Stimulated activated CD8-positive, alpha-beta memory T cell treated with anti-CD3 and anti-CD28 coated beads, Interleukin-12 subunit alpha, Interleukin-12 subunit beta, amount 100 ng/mL, for 4 hours (primary cell): Measurements from ENCODE around the gene LAIR1.
"Not testable (repeated sequence)": the region's sequence is repeated elsewhere in the genome, so short reads cannot be mapped to it uniquely, and the experiment has no call there.

Experiments used
- DNase-seq: peaks from one replicate; pipeline ENCODE4 v3.0.0-alpha.2; 2020; ENCODE audit warnings: low read depth

Gene LAIR1

DNA sequence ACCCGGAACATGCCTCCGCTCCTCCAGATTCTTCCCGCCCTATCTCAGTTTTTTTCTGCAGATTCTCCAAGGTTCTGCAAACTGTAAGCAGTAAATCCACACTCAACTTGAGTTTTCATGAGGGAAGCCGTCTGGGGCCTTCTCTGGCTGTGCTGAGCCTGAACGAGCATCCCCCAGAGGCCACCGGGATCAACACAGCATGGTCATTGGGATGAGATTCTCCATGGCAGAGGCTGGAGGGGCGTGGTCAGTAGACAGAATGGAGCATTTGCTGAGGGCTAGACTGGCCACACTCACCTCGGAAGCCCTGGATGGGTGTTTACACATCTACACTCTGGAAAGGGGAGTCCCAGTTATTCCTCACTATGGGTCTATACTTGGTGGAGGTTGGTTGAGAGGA is 23.4 kb downstream of the LAIR1 start:
- no peak for DNase-seq

DNA sequence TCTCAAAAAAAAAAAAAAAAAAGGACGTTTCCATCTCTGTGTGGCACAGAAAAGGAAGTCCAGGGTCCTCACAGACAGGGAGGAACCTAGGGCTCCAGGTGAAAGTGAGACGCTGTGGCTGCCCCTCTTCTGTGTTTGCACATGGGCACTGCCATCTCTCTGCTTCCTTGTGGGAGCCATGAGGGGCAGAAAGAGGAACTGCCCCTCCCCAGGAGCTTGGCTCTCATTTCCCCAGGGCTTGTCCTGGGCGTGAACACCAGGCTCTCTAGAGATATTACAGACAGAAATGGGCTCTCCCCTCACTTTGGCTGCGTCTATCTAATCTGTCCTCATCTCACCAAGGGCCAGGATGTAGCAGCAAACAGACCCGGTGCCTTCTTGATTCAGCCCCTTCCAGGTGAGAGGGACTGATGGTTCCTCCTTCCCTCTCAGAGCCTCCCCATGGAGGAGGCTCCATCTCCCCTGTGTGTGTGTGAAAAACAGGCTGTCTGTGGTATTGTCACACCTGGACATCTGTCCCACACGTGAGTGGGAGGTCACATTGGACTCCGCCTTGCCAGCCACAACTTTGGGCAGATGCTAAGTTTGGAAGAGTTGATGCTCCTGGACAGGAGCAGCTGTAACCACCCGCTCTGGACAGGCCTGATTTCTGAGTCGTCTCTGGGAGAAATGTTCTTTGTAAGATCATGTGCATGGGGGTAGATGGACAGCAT is 24.9 kb downstream of the LAIR1 start:
- no peak for DNase-seq

- DNase-seq, result no peak
Measured at GRCh38 chr19:54338521-54338920, 26.2 kb downstream of the LAIR1 start.

GRCh38 chr19:54337858-54338230 is 26.9 kb downstream of the LAIR1 start:
- DNase-seq, result no peak

- DNase-seq, result no peak
Measured at GRCh38 chr19:54336893-54337857, 27.6 kb downstream of the LAIR1 start.

- DNase-seq, result no peak
Measured at GRCh38 chr19:54335979-54336892, 28.5 kb downstream of the LAIR1 start.

DNA sequence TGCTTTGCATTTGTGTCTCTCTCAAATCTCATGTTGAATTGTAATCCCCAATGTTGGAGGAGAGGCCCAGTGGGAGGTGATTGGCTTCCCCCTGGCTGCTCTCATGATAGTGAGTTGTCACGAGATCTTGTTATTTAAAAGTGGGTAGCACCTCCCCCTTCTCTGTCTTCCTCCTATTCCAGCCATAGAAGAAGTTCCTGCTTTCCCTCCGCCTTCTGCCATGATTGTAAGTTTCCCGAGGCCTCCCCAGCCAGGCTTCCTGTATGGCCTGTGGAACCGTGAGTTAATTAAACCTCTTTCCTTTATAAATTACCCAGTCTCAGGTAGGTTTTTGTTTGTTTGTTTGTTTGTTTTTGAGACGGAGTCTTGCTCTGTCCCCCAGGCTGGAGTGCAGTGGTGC is 29.6 kb downstream of the LAIR1 start:
- DNase-seq, result no peak

- no peak for DNase-seq
Measured at GRCh38 chr19:54333586-54334298, 31.0 kb downstream of the LAIR1 start.

DNA sequence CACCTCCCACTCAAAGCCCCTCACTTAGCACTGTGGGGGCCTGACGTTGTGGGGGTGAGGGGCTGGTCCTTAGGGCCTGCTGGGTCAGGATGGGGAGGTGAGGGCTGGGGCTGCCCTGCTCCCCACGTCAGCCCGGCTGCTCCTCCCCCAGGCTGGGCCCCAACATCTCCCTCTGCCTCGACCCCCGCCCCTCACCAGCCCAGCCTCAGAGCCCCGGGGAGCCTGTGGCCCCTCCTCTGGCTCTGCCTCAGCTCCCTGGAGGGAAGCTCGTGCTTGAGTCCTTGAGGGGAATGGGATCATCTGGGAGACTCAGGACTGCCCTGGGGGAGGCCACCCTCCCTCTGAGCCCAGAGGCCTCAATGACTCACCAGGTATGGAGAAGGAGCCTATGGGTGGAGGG is 32.6 kb downstream of the LAIR1 start:
- DNase-seq, result no peak

GRCh38 chr19:54331626-54332025 is 33.1 kb downstream of the LAIR1 start:
- no peak for DNase-seq

DNA sequence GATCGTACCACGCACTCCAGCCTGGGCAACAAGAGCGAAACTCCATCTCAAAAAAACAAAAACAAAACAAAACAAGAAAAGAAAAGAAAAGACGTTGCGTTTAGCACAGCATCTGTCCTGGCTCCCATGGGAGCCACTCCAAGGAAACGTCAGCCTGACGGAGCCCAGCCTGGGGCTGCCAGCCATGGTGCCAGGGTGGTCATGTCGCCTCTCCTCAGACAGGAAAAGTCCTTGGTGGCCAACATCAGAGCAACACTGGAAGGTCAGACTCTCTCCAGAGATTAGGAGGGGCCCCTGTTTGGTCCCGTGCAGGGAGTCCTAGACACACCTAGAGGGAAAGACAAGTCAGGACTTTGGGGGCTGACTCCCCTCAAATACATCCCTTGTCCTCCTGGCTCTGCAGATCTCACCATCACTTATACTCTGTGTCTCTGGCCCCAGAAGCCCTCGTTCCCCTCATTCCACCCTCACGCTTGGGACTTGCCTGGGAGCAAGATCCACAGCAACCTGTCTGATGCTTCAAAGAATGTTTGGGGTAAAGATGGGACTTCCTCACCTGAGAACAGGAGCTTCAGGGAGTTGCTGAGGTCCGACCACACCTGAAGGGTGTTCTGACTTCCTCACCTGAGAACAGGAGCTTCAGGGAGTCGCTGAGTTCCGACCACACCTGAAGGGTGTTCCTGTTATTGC is 35.1 kb downstream of the LAIR1 start:
- DNase-seq, result no peak

DNA sequence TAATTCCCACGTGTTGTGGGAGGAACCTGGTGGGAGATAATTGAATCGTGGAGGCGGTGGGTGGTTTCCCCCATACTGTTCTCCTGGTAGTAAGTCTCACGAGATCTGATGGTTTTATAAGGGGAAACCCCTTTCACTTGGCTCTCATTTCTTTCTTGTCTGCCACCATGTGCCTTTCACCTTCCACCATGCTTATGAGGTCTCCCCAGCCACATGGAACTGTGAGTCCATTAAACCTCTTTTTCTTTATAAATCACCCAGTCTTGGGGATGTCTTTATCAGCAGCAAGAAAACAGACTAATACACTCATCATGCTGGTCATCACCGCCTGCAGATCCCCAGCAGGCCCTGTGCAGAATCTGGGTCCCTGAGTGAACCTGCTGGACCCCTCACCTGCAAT is 36.0 kb downstream of the LAIR1 start:
- not testable (repeated sequence) for DNase-seq

- DNase-seq, result no peak
Measured at GRCh38 chr19:54325631-54326030, 39.1 kb downstream of the LAIR1 start.

DNA sequence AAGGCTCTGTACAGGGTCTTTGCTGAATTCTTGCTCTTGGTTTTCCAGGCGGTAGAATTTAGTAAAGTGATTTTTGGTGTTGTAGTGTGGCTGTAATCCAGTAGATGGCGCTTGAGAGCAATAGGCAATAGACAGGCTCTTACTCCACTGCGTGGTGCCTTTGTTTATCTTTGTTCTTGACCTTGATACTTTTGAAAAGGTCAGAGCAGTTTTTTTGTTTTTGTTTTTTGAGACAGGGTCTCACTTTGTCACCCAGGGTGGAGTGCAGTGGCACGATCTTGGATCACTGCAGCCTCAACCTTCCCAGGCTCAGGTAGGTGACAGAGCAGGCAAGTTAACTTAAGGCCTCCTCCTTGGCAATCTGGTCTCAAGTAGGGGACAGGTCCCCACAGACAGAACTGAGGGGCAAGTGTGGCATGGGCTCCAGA is 39.5 kb downstream of the LAIR1 start:
- no peak for DNase-seq

DNA sequence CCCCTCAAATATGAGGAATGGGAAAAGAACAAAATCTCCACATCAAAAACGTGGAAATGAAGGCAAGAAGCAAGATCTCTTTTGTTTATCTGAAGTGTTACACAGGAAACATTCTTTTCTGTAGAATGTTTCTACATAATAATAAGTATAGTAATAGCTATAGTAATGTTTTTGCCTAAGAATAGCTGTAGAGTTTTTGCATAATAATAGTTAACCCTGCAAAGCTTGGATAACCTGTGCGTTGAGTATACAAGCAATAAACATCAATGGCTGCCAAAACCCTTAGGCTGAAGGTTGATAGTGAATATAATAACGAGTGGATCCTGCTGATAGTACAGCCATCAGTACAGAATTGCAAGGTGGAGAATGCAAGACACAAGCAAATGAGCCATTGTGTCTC is 40.7 kb downstream of the LAIR1 start:
- DNase-seq, result no peak

DNA sequence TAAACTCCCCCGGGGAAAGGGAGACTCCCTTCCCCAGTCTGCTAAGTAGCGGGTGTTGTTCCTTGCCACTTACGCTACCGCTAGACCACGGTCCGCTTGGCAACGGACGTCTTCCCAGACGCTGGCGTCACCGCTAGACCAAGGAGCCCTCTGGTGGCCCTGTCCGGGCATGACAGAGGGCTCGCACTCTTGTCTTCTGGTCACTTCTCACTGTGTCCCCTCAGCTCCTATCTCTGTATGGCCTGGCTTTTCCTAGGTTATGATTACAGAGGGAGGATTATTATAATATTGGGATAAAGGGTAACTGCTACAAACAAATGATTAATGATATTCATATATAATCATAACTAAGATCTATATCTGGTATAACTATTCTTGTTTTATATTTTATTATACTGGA is 41.8 kb downstream of the LAIR1 start:
- not testable (repeated sequence) for DNase-seq

DNA sequence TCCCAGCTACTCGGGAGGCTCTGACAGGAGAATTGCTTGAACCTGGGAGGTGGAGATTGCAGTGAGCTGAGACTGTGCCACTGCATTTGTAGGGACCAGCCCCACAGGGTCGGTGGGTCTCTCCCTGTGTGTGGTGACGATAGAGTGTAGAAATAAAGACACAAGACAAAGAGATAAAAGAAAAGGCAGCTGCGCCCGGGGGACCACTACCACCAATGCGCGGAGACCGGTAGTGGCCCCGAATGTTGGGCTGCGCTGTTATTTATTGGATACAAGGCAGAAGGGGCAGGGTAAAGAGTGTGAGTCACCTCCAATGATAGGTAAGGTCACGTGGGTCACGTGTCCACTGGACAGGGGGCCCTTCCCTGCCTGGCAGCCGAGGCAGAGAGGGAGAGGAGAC is 42.4 kb downstream of the LAIR1 start:
- DNase-seq, result not testable (repeated sequence)

GRCh38 chr19:54319892-54320670 is 44.6 kb downstream of the LAIR1 start:
- no peak for DNase-seq

GRCh38 chr19:54319049-54319448 is 45.7 kb downstream of the LAIR1 start:
- no peak for DNase-seq

- DNase-seq, result no peak
Measured at GRCh38 chr19:54317965-54318240, 46.8 kb downstream of the LAIR1 start.
